Cardiac muscle cell (in vitro differentiated cells and primary cell): ENCODE data around the gene LCA5L. TPM values are rescaled to one million over a fixed set of nuclear protein-coding genes. Genes with fewer than 3 reads are reported as not detected.

Source experiments
- DNase-seq, 2 donors: peaks; one replicate each; pipeline versions ENCODE4 v3.0.0 to v3.0.0-alpha.2; 2010 to 2017; ENCODE audit warnings: low read depth in 1 of 2, low spot score in 1 of 2
- H3K27ac ChIP-seq: fragments of 200-600 bp; sonication (generic); 2 replicates; pipeline ENCODE4 v1.5.1; 2016
- H3K27me3 ChIP-seq: fragments of 200-600 bp; sonication (generic); 2 replicates; pipeline ENCODE4 v1.6.0; 2016; ENCODE audit warnings: control low read depth
- H3K36me3 ChIP-seq: fragments of 200-600 bp; sonication (generic); 2 replicates; pipeline ENCODE4 v1.5.1; 2016; ENCODE audit warnings: control low read depth
- H3K4me1 ChIP-seq: fragments of 200-600 bp; sonication (generic); 2 replicates; pipeline ENCODE4 v1.8.1; 2017; ENCODE audit warnings: low read depth, mild to moderate bottlenecking, mixed run types
- H3K4me3 ChIP-seq: fragments of 200-600 bp; sonication (generic); 2 replicates; pipeline ENCODE4 v1.5.1; 2016; ENCODE audit warnings: mild to moderate bottlenecking
- H3K9me3 ChIP-seq: fragments of 200-600 bp; sonication (generic); 2 replicates; pipeline ENCODE4 v1.5.1; 2017; ENCODE audit warnings: low read depth, mild to moderate bottlenecking, control low read depth
- CTCF ChIP-seq: IDR thresholded peaks from 2 replicates; pipeline ENCODE4 v1.5.1; 2012; ENCODE audit warnings: low read depth, mild to moderate bottlenecking, low read length
- polyA plus RNA-seq: library from polyadenylated mRNA; unstranded; fragments of >200 nt; fragmentation: Nextera tagmentation; extraction: Ambion mirVana; gene quantifications from 2 replicates; pipeline ENCODE4 v1.2.1, GENCODE V29; 2016
- total RNA-seq: library from RNA; depleted of rRNA; stranded (reverse); fragments of >200 nt; gene quantifications from 2 replicates; pipeline ENCODE4 v1.2.3, GENCODE V29; 2016

Gene LCA5L
- 2.0 and 2.9 TPM in 2 replicates for total RNA-seq
- polyA plus RNA-seq = 3.4 and 5.0 TPM in 2 replicates

GRCh38 chr21:39445321-39446269 lies at the start of gene LCA5L:
TSS of gene LCA5L (minus strand) at chr21:39445778. CDS start at chr21:39428493, 17,285 bp downstream.
- H3K36me3 ChIP-seq = no peaks in the 10 kb centered on the region
- no peaks in the 10 kb centered on the region for H3K27me3 ChIP-seq
- H3K4me3 ChIP-seq = peak within 1 kb of the TSS; percentile 90
- peaks cover 26% of the 10 kb centered on the region for H3K4me1 ChIP-seq
- peak; percentile 94 to 97 for DNase-seq
- H3K27ac ChIP-seq = peak within 1 kb of the TSS; percentile 100
- no peaks in the 10 kb centered on the region for H3K9me3 ChIP-seq
- no peak for TF ChIP-seq CTCF

GRCh38 chr21:39489380-39489924 lies 43.9 kb upstream of the LCA5L start:
- Histone ChIP-seq H3K27me3 (no peaks in the 10 kb centered on the region), H3K36me3 (peaks cover 3% of the 10 kb centered on the region), H3K9me3 (no peaks in the 10 kb centered on the region), H3K4me3 (no peak overlapping the region), H3K4me1 (no peaks in the 10 kb centered on the region), H3K27ac (no peak overlapping the region)
- no peak for TF ChIP-seq CTCF
- DNase-seq = no peak

- peak in 1 of 2 donors; percentile 0 for DNase-seq
- peaks cover 3% of the 10 kb centered on the region for H3K36me3 ChIP-seq
- no peak overlapping the region for H3K4me3 ChIP-seq
- no peak overlapping the region for H3K27ac ChIP-seq
- H3K27me3 ChIP-seq = no peaks in the 10 kb centered on the region
- TF ChIP-seq CTCF = no peak
- no peaks in the 10 kb centered on the region for H3K4me1 ChIP-seq
- H3K9me3 ChIP-seq = no peaks in the 10 kb centered on the region
Measured at GRCh38 chr21:39484711-39485276, 39.2 kb upstream of the LCA5L start.

- DNase-seq = peak in 1 of 2 donors; percentile 17
- Histone ChIP-seq H3K27ac (no peak overlapping the region), H3K27me3 (no peaks in the 10 kb centered on the region), H3K9me3 (no peaks in the 10 kb centered on the region), H3K4me3 (no peak overlapping the region), H3K4me1 (no peaks in the 10 kb centered on the region), H3K36me3 (peaks cover 3% of the 10 kb centered on the region)
- no peak for TF ChIP-seq CTCF
Measured at GRCh38 chr21:39483917-39484316, 38.3 kb upstream of the LCA5L start.

- peaks cover 3% of the 10 kb centered on the region for H3K36me3 ChIP-seq
- no peak overlapping the region for H3K4me3 ChIP-seq
- H3K27me3 ChIP-seq = no peaks in the 10 kb centered on the region
- no peaks in the 10 kb centered on the region for H3K9me3 ChIP-seq
- H3K27ac ChIP-seq = no peak overlapping the region
- H3K4me1 ChIP-seq = no peaks in the 10 kb centered on the region
- no peak for DNase-seq
- no peak for TF ChIP-seq CTCF
Measured at GRCh38 chr21:39481886-39482285, 36.3 kb upstream of the LCA5L start.
